GM15510 (cell line): Measurements from ENCODE around the gene MAP2K4.

ENCODE experiments used
- POLR2A ChIP-seq: IDR thresholded peaks from 3 replicates; pipeline ENCODE4 v1.6.1; 2011; ENCODE audit warnings: borderline replicate concordance; ENCODE audit not compliant: insufficient read length; ENCODE audit errors: extremely low read depth

Gene MAP2K4

GRCh38 chr17:12022310-12022709 is 1.6 kb downstream of the MAP2K4 start:
- no peak for TF ChIP-seq POLR2A

DNA sequence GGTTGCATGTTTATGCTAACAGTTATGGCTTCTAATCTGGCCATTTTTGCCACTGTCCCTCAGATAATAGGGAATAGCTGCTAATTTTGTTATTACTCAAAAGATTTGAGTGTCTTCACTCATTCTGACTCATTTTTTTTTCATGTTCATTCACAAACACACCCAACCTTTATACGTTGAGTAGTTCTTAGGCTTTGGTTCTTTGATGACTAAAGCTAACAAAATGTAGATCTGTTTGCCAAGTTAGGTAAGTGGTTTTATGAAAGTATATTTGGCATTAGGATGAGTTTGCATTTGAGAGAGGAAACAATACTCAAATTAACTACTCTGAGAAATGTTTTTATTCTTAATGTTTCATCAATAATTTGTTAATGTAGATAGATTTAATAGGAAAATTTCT is 3.6 kb downstream of the MAP2K4 start:
- TF ChIP-seq POLR2A = no peak

- TF ChIP-seq POLR2A = no peak
Measured at GRCh38 chr17:12027658-12028057, 7.0 kb downstream of the MAP2K4 start.

DNA sequence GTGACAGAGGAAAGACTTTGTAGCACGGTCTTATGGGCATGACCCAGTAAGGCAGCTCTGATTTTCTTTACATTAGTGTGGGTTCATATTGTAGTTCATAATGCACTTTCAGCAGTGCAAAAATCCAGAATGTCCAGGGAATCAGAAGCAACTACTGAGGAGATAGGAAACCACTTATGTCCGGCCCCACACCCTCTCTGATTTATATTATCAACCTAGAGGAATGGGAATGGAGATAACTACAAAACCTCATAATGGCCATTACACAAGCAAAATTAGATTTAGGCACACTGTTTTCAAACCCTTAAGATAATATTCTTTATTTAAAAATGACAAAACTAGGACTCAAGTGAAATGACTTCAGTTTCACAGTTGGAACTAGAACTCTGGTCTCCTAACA is 7.9 kb downstream of the MAP2K4 start:
- no peak for TF ChIP-seq POLR2A

- TF ChIP-seq POLR2A = no peak
Measured at GRCh38 chr17:12034538-12034937, 13.9 kb downstream of the MAP2K4 start.

GRCh38 chr17:12035673-12036072 is 15.0 kb downstream of the MAP2K4 start:
- TF ChIP-seq POLR2A = no peak

DNA sequence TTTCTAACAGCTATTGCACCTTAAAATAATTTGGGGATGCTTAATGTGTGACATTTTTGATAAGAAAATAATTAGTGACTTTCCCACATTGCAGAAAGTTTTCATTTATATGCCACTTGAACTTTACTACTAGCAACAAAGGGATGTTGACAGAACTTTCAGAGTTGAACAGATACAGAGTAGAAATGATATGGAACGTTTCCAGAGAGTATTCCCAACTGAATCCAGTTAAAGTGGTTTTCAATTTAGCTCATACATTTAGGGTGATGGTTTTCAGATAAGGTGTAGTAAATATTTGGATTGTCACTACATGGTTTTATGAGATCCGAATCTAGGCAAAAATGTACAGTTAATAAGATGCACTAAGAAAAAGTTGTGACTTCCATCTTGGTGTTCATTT is 17.3 kb downstream of the MAP2K4 start:
- TF ChIP-seq POLR2A = no peak

DNA sequence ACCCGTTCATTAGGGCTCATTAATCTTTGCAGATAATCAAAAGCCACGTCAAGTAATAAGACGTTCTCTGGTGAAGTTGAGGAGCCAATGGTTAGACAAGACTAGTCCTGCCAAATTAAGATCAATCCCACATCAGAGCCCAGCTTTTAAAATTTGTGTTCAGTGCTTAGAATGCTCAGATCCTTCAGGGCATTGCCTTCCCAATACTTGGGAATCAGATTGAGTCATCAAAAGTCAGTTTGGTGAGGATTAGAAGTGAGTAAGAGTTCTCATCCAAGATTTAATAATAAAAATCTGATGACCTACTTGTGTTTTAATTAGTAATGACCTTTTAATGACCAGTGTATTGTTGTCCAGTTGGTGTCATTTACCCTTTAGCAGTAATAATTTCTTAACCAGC is 19.8 kb downstream of the MAP2K4 start:
- TF ChIP-seq POLR2A = no peak

DNA sequence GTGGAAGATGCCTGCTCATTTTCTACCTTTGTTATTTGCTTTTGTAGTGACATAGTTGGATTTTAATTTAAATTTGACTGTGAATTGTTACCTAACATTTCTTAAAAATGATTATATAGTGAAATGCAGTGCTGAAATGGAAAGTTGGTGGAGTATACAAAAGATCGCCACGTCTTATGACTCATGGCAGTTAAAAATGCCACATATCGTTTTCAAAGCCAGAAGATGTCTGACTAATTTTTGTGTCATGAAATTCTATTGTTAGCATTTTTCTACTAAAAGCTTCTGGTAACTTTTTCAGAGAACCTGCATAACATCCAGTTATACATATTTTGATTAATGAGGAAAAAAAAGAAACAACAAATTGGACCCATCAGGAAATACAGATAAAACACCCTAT is 20.6 kb downstream of the MAP2K4 start:
- no peak for TF ChIP-seq POLR2A

DNA sequence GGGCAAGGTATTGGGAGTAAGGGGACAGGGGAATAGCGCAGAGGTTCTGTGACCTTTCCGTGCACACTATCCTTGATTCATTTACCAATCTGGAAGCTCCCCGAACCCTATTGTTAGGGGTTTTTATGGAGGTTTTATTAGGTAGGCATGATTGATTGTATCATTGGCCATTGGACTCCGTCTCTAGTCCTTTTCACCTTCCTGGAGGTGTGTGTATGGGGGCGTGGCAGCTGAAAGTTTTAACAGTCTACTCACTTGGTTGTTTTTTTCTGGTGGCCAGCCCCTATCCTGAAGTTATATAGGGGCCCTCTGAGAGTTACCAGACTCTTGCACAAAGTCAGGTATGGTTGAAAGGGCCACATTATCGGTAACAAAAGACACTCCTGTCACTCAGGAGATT is 23.0 kb downstream of the MAP2K4 start:
- TF ChIP-seq POLR2A = no peak

DNA sequence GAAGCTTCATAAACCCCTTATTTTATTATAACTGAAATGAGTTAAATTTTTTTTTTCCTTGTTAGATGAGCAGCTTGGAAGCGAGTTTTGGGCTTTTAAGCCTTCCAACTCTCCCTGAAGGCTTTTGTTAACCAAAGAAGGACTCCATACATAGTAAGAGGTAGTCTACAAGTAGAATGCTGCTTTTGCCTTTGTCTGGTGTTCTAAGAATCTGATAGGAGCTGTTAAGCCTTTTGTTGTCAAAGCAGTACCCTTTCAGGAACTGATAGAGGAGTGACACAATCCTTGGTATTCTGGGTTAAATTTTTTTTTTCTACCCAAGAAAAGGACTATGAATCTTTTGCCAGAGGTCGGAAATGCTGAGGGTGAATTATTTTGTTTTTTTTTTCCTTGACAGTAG is 26.1 kb downstream of the MAP2K4 start:
- TF ChIP-seq POLR2A = no peak

GRCh38 chr17:12047681-12048376 is 27.2 kb downstream of the MAP2K4 start:
- TF ChIP-seq POLR2A = no peak

- no peak for TF ChIP-seq POLR2A
Measured at GRCh38 chr17:12048843-12049473, 28.3 kb downstream of the MAP2K4 start.

DNA sequence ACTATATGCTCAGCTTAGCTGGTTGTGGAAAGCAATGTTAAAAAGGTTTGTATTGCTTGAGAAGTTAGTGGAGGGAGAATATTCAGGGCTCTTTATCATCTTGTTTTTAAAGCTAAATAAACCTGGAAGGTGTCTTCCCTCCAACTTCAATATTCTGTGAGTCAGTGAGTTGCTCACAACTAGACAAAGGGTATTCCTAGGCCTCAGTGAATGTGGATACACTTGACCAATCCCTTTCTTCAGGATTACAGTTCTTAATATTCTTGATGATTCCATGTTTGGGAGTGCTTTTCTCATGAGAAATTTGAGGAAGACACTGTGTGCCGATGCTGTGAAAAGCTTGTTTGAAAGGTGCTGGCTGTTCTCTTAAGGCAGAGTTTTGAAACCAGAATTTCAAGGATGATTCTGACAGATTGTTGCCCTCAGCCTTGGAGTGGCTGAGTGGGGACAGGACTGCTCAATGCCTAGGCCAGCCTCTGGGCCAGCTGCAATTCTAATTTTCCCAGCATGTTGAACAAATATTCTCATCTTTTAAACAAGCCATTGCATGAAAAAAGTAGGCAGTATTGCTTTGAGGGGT is 30.1 kb downstream of the MAP2K4 start:
- no peak for TF ChIP-seq POLR2A

- no peak for TF ChIP-seq POLR2A
Measured at GRCh38 chr17:12053552-12053951, 32.9 kb downstream of the MAP2K4 start.

DNA sequence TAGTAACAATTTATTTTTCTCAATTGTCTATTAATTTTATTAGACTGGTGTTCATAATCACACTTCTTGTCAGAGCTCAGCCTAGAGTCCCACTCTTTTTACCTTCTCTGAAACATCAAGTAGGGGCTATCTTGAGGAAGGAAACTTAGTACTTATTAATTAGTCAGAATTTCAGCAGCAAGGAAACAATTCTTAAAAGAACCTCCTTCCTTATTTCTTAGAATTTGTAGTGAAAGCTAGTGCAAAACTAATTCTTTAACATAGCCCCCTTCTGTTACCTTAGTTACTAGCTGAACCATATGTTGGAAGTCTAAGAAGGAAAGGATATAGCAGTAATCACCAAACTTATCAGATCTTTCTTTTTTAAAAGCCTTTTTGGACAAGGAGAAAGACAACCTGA is 35.2 kb downstream of the MAP2K4 start:
- TF ChIP-seq POLR2A = no peak
